Hepatocyte (in vitro differentiated cells): ENCODE data around the gene MYO3B.

Experiments
- EZH2 ChIP-seq: fragments of 200-600 bp; sonication (generic); IDR thresholded peaks from 2 replicates; pipeline ENCODE4 v1.6.1; 2016; ENCODE audit warnings: antibody characterized with exemption, mild to moderate bottlenecking, borderline replicate concordance
- TF ChIP-seq, protein P1 (sequence below): fragments of 200-600 bp; sonication (generic); IDR thresholded peaks from 2 replicates; pipeline ENCODE4 v1.5.1; 2016; ENCODE audit warnings: antibody characterized with exemption, mild to moderate bottlenecking; ENCODE audit not compliant: poor library complexity

DNA sequence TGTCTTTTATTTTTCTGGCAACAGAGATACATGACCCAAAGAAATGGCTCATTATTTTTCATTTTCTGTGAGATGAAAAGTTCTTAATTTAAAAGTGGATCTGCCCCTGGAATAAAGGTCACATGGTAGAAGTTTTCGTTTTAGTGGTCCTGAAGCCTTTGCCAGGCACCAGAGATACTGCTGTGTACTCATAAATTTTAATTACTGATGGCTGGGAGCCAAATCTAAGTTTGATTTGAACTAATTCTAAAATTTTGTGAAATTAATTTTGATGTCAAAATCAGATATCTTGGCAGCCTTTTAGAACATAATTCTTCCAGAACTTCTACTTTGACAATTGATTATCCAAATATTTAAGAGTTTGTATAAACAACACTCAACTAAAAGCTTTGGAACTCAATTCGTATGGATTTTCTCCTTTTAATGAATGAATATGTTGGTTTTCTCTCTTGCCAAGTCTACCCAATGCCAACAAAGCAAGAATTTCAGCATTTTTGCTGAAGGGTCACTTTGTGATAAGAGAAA, 408.7 kb downstream of the MYO3B start:
- TF ChIP-seq, protein P1, sequence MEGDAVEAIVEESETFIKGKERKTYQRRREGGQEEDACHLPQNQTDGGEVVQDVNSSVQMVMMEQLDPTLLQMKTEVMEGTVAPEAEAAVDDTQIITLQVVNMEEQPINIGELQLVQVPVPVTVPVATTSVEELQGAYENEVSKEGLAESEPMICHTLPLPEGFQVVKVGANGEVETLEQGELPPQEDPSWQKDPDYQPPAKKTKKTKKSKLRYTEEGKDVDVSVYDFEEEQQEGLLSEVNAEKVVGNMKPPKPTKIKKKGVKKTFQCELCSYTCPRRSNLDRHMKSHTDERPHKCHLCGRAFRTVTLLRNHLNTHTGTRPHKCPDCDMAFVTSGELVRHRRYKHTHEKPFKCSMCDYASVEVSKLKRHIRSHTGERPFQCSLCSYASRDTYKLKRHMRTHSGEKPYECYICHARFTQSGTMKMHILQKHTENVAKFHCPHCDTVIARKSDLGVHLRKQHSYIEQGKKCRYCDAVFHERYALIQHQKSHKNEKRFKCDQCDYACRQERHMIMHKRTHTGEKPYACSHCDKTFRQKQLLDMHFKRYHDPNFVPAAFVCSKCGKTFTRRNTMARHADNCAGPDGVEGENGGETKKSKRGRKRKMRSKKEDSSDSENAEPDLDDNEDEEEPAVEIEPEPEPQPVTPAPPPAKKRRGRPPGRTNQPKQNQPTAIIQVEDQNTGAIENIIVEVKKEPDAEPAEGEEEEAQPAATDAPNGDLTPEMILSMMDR, result no peak
- no peak for TF ChIP-seq EZH2
